GM18867 (cell line): ENCODE results near the gene PDE4D.
"Not testable (repeated sequence)": the region's sequence is repeated elsewhere in the genome, so short reads cannot be mapped to it uniquely, and the experiment has no call there.

Source experiments
- ATAC-seq: cut with Tn5 transposase; IDR thresholded peaks from one replicate; pipeline ENCODE4 v1.9.1; 2021; ENCODE audit warnings: mild to moderate bottlenecking, moderate library complexity; ENCODE audit not compliant: unreplicated experiment

PDE4D gene

DNA sequence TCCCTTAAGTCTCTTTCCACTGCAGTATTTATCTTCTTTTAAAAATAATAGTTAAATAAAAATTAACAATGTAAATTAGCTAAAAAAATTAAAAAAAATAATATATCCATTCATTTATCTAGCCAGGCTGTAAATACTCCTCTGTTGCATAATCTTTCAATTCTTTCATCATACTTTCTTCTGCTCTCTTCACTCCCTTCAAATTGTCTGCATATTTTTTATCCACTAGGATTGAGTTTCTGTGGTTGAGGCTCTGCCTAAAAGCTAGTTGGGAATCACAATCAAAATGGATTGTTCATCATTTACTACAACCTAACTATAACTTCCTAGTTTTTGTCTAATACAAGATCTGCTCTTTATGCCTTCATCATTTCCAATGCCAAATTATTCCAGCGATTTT, 182.2 kb downstream of the PDE4D start:
- no peak for ATAC-seq

DNA sequence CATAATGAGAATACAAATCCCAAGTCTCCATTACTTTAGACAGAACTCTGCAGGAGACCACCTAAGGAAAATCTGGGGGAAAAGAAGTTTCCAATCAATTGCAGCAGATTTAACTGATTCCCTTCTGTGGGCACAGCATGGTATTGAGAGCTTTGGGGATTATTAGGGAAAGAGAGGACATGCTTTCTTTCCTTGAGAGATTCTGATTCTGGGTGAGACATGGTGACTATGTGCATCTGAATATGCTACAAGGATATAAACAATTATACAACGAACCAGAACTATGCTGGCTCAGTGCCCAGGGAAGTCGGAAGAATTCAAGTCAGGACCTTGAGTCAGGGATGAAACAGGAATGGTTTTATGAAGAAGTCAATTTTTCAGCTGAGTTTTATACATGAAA, 183.7 kb downstream of the PDE4D start:
- no peak for ATAC-seq

DNA sequence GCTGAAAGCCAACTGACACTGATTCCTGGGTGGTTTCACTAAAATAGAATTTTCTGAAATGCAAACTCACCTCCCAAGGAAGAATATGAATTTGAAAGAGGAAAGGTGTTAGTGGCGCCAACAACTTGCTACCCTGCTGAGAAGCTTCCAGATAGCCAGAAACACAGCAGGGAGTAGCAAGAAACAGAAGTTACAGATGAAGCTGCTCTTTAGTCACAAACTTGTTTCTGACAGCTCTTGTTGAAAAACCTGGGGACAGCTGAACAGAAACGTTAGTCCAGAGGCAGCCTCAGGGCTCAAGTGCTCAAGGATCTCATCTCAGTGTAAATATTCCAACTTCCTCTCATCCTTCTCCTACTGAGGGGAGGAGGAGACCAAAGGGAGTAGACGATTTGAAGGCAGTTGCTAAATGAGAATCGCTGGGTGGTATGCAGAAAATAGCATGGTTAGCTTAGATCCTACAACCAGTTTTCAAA, 184.1 kb downstream of the PDE4D start:
- no peak for ATAC-seq

DNA sequence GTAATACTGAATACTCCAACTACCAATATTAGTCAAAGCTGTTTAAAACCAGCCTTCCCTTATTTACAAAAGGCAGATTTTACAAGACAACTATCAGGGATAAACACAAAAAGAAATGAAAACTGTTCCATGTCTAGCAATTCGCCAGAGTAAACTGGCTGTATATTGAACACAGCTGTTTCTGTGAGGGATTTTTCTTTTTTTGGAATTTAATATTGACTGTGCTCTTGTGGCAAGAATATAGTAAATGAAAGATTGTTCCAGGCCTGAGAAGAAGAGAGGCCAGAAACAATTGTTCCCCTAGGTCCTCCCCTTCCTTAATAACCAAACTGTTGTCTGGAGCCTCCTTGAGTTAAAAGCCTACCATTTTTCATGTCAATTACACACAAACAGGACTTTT, 188.6 kb downstream of the PDE4D start:
- no peak for ATAC-seq

DNA sequence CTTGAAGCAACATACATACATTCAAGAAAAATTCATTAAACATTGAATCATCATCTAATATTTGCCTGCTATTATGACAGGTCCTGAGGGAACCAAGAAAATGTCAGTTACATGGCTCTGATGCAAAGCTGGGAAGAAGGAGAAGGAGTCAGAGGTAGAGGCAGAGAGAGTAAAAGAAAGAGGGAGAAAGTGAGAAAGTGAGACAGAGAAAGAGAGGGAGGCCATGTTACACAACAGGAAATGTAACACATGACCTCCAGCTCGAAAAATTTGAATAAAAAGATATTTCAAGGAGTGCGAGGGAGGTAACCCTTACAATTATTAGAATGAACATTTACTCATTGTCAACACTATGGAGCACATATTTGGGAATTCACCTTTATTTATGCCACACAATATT, 189.7 kb downstream of the PDE4D start:
- no peak for ATAC-seq

DNA sequence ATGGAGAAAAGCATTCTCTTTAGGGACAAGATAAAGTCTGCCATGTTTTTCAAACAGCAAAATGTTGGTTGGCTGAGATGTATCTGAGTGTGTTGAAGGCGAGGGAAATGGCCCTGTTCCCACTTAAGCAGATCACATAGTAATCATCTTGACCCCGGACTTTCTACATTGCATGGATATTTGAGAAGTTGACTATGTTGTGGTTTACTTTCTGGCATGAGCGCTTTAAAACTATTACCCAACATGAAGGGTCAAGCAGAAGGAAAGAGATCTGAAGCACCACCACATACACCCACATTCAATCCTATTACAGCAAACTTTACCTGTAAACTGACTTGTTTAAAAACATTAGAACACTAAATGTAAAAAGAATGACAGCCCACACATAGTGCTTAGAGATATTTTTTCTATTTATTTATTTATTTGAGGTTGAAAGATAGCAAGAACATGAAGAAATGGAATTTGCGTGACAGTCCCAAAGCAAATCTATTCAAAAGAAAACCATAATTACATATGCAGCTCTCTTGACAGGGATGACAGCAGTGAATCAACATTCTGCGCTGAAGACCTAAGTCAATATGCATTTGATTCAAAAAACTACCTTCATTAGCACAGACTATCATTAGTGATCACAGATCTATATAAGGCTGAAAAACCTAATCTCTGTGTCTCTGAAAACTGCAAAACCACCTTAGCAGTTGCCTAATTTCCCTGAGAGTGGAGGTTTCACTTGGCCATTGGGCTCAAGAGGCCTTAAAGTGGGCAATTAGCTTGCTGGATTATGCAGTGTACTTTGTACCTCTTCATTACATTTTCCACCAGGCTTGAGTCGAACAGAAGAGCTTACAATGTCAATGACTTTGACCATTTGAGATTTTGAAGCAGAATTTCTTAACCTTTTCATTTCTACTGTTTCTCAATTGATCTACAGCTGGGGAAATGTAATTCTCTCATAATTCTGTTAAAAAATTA, 195.0 kb downstream of the PDE4D start:
- ATAC-seq: no peak

DNA sequence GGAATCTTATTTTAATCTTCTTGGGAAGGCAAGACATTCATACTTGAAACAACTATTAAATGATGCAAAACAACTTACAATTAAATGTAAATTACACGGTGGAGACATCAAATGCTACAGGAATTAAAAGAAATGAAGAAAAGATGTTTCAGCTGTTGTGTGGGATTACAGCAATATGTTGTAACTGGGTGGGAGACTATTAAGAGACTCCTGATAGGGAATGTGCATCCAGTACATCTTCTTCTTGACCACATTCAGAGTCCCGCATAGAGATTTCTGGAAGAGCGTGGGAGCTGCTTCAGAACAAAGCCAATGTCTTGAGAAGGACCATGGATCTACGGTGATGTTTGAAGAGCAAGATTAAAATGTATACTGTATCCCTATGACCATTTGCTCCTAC, 199.1 kb downstream of the PDE4D start:
- no peak for ATAC-seq

DNA sequence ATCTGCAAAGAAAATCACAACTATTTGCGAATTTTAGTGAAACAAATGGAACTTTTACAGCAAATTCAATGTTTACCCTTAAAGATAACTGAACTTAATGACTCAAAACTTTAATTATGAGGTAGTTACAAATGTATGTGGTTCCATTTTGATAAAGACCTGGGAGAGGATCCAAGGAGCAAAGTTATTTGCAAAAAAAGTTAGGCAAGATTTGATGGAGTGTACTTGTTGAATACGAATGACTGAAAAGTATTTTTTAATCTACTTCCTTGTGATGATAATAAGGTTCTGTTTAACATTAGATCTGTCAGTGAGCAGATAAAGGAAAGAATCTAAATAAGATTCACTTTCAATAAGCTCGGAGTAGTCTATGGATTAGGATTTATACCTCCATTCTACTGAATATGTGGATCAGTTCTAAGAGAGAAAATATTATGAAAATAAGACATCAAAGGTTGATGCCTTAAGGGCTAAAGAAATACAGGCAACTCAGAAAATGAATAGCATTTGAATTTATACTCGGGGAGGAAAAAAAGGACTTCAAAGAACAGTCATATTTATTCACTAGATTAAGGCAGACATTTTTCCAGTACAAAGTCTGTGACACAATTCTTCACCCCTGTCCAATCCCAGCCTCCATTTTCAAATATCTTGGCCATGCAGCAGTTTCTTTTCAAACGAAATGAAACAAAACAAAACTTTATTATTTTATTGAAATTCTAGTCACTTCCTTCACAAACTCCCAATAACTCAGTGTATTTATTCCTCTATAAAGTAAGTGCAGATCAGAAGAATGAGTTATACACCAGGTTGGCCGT, 199.8 kb downstream of the PDE4D start:
- ATAC-seq: no peak

DNA sequence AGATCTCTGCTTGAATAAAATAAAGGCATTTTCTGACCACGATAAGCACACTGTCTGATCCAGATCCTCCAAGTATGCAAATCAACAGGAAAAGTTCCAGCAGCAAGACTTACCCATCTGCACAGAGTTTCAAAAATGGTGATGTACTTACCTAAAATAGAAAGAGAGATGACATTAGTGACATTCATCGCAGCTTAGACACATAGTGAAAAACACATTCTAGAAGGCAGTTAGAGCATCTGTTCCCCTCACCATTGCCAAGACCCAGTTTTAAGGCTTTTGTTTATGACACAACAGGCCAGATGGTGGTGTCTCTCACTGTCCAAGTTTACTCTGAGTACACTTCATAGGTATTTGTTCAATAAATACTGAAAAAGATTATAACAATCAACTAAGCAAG, 207.7 kb downstream of the PDE4D start:
- peak; percentile 73 for ATAC-seq

DNA sequence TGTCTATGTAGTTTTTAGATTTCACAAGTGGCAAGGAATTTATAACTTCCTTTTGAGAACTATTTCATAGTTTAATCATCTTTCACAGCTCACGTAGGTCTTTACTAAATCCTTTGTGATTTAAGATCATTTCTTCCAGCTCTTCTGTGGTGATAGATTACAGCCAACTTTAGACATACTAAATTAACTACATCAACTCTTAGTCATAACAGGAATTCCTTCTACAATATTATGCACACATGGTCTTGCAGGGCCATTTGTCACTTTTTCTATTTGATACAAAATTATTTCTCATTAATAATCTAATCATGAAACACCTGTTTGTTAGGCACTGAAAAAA, 208.4 kb downstream of the PDE4D start:
- ATAC-seq: no peak

DNA sequence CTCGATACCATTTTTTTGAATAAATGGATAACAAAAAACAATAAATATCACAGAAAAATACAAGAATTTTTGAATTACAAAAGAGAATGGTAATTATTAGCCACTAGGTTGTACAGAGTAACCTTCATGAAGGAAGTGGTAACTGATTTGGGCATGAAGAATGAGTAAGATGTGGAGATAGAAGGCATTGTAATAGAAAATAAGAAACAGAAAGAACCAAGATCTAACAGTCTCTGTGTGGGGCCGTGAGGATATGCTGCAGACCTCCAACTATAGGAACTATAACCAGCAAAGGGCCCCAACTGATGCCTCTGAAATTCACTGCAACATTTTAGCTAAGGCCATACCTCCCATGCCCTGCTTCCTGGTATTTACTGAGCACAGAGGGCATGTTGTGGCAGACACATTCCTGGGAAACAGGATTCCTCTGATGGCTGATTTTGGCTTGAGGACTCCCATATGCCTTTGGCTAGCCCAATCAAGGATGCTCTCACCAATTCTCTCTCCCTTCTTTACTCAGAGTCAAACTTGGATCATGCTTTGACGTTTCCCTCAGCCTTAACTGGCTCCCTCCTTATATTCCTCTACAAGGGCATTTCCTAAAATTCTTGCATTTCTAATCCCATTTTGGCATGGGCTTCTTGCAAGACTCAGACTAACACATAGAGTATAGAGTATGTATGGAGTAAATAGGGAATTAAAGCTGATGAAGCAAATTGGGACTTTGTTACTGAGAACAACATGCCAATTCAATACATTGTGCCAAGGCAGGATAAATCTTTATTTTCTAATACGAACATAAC, 208.9 kb downstream of the PDE4D start:
- peak; percentile 65 for ATAC-seq

DNA sequence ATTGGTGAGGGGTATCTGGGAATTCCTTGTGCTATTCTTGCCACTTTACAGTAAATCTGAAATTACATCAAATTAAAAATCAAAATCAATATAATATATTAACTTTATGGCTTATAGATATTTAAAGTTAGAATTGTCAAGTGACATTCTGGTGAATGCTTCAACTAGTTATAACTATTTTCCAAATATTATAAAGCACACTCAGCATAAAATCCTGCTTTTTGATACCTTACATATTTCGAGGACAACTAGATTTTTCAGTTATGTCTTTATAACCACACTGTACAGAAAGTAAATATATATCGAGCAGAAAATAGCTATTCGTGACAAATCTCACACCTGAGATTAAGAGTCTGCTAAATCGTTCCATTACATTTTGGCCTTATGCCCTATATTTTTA, 210.2 kb downstream of the PDE4D start:
- no peak for ATAC-seq

DNA sequence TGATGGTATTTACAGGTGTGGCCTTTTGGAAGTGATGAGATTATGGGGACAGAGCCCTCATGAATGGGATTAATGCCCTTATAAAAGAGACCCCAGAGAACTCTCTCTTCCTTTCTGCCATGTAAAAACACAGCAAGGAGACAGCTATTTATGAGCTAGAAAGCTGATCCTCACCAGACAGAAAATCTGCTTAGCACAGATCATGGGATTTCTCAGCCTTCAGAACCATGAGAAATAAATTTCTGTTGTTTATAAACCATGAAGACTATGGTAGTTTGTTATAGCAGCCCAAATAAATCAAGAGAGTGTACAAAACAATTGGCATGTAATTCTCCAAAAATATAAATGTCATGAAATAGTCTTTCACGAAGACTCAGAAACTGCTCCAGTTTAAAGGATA, 211.0 kb downstream of the PDE4D start:
- no peak for ATAC-seq

DNA sequence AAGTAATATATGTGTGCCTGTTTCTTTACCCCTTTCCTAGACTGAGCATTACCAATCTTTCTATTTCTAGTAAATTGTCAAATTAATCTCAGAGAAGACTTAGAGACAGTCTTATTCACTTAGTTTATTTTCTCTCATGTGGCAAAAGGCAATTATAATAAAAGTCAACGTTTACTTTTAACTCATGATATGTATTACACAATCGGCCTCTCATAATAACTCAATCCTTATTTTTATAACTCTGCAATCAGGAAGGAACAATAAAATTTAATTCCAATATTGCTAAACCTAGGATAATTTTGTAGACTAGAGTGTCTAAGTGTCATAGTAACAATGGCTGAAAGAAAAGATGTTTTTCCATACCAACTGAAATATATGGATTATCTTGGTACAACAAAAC, 214.6 kb downstream of the PDE4D start:
- ATAC-seq: no peak

DNA sequence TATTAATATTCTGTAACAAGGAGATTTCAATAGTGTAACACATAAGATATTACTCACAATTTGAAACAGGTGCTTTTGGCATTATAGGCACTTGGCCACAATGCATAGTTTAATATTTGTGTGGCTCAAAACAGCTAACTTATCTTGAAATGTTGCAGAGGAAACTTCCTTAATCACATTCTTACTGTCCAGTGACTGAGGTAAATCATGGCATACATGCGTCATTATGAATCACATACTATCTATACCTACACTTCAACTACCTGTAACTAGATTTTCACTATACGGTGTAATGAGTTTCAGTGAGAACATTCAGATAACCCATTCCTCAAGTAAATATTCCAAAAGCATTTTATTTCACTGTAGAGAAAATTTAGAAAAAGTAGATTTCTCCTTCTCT, 218.8 kb downstream of the PDE4D start:
- no peak for ATAC-seq

DNA sequence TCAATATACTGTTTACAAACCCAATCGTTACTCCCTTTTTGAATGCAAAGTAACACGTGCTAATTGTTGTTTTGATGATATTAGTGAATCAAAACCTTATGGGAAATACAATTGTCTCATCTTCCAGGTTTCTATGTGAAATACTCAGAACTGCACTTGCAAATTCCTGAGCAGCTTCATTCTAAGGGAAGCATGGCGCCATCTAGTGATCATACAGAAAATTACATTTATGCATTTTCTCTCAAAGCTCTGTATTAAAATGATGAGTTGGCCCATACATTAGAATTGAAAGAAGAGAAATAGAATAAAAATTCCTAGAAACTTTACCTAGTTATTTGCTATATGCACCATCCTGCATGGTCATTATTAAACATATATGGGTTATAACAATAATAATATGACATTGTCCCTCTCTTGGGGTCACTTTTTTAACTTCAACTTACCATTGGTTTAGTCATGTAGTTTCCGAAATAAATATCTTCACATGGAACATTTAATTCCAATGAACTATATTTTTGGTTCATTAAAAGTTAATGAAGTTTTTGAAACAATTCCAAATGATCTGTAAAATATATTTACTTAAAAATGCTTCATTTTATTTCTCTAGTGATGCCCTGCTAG, 220.0 kb downstream of the PDE4D start:
- ATAC-seq: peak; percentile 65

DNA sequence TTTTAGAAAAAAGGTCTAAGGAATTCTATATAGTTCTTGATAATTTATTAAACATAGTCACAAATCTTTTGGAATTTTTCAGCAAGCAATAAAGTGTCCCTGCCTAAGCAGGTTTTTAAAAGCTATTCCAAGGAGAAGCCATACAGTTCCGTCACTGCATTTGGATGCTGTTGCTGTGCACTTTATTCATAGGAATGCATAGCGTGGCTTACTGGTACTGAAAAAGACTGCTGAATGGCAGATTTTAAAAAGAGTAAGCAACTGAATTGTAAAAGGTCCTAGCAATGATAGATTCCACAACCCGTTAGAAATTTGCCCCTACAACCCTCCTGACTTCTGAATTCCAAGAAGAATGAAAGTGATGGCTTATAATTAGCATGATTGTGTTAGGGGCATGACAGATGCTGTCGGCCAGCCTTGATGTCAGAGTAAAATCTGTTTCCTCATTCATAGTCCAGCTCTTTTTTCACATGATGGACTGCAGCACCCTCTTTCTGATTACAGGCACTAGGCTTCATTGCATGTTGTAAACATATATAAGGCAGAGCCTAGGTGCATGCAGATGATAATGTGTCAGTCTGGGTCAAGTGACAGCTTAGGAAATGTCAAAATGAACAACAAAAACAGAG, 227.0 kb downstream of the PDE4D start:
- ATAC-seq: no peak

DNA sequence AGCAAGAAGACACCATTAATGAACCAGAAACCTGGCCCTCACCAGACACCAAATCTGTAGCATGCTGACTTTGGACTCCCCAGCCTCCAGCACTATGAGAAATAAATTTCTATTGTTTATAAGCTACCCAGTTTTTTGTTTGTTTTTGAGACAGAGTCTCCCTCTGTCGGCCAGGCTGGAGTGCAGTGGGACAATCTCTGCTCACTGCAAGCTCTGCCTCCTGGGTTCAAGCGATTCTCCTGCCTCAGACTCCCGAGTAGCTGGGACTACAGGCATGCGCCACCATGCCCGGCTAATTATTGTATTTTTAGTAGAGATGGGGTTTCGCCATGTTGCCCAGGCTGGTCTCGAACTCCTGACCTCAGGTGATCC, 227.7 kb downstream of the PDE4D start:
- not testable (repeated sequence) for ATAC-seq

DNA sequence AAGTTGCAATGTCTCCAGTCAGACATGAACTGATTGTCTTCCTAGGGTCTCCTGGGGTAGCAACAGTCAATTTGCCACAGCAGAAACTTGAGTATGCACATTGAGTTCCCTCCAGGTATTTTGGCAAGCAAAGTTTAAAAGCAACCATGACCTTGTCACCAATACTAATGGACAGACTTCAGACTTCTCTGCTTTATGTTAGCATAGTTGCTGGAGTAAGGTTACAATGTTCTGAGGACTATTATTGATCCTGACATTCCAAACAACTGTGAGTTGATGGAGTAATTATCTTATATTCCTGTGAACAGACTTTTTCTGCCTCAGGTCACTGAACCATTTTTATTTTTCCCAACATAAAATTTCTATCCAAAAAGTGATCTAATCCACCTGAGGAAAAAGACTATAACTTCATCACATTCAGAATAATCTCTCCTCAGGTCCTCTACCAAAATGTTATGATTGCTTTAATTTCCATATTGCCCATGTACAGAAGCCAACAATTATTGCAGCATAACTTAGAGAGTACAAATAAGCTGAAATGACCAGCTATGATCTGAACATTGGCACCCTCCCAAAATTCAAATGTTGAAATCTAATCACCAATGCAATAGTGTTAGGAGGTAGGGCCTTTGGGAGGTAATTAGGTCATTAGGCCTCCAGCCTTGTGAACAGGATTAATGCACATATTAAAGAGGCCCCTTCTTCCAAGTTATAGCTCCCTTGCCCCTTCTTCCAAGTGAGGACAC, 228.3 kb downstream of the PDE4D start:
- no peak for ATAC-seq
